ENCODE data around the gene TBC1D5. TPM values are rescaled to one million over a fixed set of nuclear protein-coding genes. Genes with fewer than 3 reads are reported as not detected.

The TBC1D5 gene
- total RNA-seq, 1 experiment from 2014 or later, result 38.3 TPM

DNA sequence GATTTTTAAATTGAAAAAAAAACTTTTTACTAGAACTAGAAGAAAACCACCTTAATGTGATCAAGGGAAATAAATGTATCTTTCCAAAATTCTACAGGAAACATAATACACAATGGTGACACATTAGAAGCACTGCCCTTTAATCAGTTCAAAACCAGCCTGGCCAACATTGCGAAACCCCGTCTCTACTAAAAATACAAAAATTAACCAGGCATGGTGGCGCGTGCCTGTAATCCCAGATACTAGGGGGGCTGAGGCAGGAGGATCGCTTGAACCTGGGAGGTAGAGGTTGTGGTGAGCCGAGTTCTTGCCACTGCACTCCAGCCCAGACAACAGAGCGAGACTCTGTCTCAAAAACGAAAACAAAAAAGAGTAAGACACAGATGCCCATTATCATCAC lies 134.5 kb downstream of the TBC1D5 start:
- H3K4me1 Mint-ChIP-seq (ENCODE audit: low read depth, unreplicated experiment), result peaks cover 11% of the 10 kb centered on the region
- TF ChIP-seq, protein P1, sequence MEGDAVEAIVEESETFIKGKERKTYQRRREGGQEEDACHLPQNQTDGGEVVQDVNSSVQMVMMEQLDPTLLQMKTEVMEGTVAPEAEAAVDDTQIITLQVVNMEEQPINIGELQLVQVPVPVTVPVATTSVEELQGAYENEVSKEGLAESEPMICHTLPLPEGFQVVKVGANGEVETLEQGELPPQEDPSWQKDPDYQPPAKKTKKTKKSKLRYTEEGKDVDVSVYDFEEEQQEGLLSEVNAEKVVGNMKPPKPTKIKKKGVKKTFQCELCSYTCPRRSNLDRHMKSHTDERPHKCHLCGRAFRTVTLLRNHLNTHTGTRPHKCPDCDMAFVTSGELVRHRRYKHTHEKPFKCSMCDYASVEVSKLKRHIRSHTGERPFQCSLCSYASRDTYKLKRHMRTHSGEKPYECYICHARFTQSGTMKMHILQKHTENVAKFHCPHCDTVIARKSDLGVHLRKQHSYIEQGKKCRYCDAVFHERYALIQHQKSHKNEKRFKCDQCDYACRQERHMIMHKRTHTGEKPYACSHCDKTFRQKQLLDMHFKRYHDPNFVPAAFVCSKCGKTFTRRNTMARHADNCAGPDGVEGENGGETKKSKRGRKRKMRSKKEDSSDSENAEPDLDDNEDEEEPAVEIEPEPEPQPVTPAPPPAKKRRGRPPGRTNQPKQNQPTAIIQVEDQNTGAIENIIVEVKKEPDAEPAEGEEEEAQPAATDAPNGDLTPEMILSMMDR (IDR thresholded peaks at IDR 0.05; ENCODE audit: unreplicated experiment), result no peak
- no peak overlapping the region for H3K27ac Mint-ChIP-seq (ENCODE audit: unreplicated experiment)
- H3K27me3 Mint-ChIP-seq (ENCODE audit: unreplicated experiment), result no peaks in the 10 kb centered on the region
- DNase-seq, result no peak
- H3K9me3 Mint-ChIP-seq (ENCODE audit: low read depth, unreplicated experiment), result no peaks in the 10 kb centered on the region
- intact Hi-C loops (cut with micrococcal nuclease; ENCODE audit: unreplicated experiment), result no loop called here
- CTCF ChIA-PET, result no interaction called here
- no TSS peak for BruUV-seq (replicated peaks)
- H3K36me3 Mint-ChIP-seq (ENCODE audit: insufficient read depth, unreplicated experiment), result no peaks in the 10 kb centered on the region
- no peak overlapping the region for H3K4me3 Mint-ChIP-seq (ENCODE audit: low read depth, unreplicated experiment)

DNA sequence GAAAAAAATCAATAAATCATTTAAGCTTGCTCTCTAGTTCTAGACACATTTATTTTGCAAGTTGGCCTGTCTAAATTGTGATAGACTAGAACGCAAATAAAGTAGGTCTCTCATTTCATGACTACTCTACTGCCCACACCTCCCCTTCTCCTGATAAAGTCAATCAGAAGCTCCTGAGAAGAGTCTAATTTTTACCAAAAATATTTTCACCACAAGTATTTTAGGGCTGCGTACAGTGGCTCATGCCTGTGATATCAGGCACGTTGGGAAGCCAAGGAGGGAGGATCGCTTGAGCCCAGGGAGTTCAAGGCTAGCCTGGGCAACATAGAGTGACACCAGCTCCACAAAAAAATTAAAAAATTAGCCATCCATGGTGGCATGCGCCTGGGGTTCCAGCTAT lies 136.5 kb downstream of the TBC1D5 start:
- Mint-ChIP-seq H3K36me3 (ENCODE audit: insufficient read depth, unreplicated experiment) (no peaks in the 10 kb centered on the region), H3K27me3 (ENCODE audit: unreplicated experiment) (no peaks in the 10 kb centered on the region), H3K4me1 (ENCODE audit: low read depth, unreplicated experiment) (peaks cover 11% of the 10 kb centered on the region), H3K27ac (ENCODE audit: unreplicated experiment) (no peak overlapping the region), H3K9me3 (ENCODE audit: low read depth, unreplicated experiment) (no peaks in the 10 kb centered on the region), H3K4me3 (ENCODE audit: low read depth, unreplicated experiment) (no peak overlapping the region)
- no TSS peak for BruUV-seq (replicated peaks)
- DNase-seq, result no peak
- intact Hi-C loops (cut with micrococcal nuclease; ENCODE audit: unreplicated experiment), result no loop called here
- CTCF ChIA-PET, result interaction anchor here (0.9 kb wide), 1 partner anchor 20 kb away, joined by 3 read pairs; no protein-coding TSS in a partner anchor
- TF ChIP-seq, protein P1 (IDR thresholded peaks at IDR 0.05; ENCODE audit: unreplicated experiment), result no peak

DNA sequence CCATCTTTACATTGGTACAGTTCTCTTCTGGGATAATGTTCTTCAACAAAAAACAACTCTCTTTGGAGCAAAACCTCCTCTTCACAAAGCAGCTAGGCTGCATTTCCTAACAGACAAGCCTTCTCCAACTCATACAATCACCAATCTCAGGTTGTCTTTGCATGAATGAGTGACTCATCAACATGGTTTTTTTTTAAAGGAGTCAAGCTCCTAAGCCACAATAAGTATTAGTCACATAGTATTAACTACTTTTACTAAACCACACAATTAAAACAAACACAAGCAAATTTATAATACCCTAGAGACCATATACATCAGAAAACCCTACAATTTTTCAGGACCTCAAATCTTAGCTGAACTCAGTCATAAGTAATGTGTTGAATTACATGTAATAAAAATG lies 137.4 kb downstream of the TBC1D5 start:
- Mint-ChIP-seq H3K27ac (ENCODE audit: unreplicated experiment) (peak overlapping the region; percentile 58), H3K27me3 (ENCODE audit: unreplicated experiment) (no peaks in the 10 kb centered on the region), H3K4me1 (ENCODE audit: low read depth, unreplicated experiment) (peaks cover 11% of the 10 kb centered on the region), H3K4me3 (ENCODE audit: low read depth, unreplicated experiment) (no peak overlapping the region), H3K9me3 (ENCODE audit: low read depth, unreplicated experiment) (no peaks in the 10 kb centered on the region), H3K36me3 (ENCODE audit: insufficient read depth, unreplicated experiment) (no peaks in the 10 kb centered on the region)
- BruUV-seq (replicated peaks), result no TSS peak
- TF ChIP-seq, protein P1 (IDR thresholded peaks at IDR 0.05; ENCODE audit: unreplicated experiment), result no peak
- intact Hi-C loops (cut with micrococcal nuclease; ENCODE audit: unreplicated experiment), result no loop called here
- DNase-seq, result no peak
- CTCF ChIA-PET, result interaction anchor here (0.9 kb wide), 1 partner anchor 20 kb away, joined by 3 read pairs; no protein-coding TSS in a partner anchor

GRCh38 chr3:17602126-17602525 lies 140.3 kb downstream of the TBC1D5 start:
- intact Hi-C loops (cut with micrococcal nuclease; ENCODE audit: unreplicated experiment), result no loop called here
- TF ChIP-seq, protein P1 (IDR thresholded peaks at IDR 0.05; ENCODE audit: unreplicated experiment), result no peak
- Mint-ChIP-seq H3K9me3 (ENCODE audit: low read depth, unreplicated experiment) (no peaks in the 10 kb centered on the region), H3K4me1 (ENCODE audit: low read depth, unreplicated experiment) (peaks cover 11% of the 10 kb centered on the region), H3K27me3 (ENCODE audit: unreplicated experiment) (no peaks in the 10 kb centered on the region), H3K36me3 (ENCODE audit: insufficient read depth, unreplicated experiment) (no peaks in the 10 kb centered on the region), H3K27ac (ENCODE audit: unreplicated experiment) (no peak overlapping the region), H3K4me3 (ENCODE audit: low read depth, unreplicated experiment) (no peak overlapping the region)
- no TSS peak for BruUV-seq (replicated peaks)
- no peak for DNase-seq
- CTCF ChIA-PET, result interaction anchor here (0.8 kb wide), 1 partner anchor 64 kb away, joined by 7 read pairs; no protein-coding TSS in a partner anchor

All from Calu3 (cell line).